ENCODE measurements around the gene CAPN5.
"Not testable (repeated sequence)": the region's sequence is repeated elsewhere in the genome, so short reads cannot be mapped to it uniquely, and the experiment has no call there.

Gene CAPN5

DNA sequence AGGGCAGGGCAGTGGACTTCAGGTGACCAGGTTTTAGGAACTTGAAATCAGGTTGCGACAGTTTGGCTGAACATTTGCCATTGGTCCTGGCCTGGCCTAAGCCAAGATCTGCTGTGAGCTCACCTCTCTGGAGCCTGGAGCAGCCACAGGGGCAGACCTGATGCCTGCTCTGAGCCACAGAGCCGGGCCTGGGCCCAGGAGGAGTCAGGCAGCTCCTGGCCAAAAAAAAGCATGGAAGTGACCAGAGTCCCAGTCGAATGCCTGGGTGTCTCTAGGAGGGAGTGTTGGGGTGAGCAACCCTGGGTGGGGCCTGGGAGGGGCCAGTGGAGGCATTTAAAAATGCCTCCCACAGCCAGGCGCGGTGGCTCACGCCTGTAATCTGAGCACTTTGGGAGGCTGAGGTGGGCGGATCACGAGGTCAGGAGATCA is 29.8 kb downstream of the CAPN5 start:
- no peak for DNase-seq (ENCODE audit: low read depth in 2 of 2)

DNA sequence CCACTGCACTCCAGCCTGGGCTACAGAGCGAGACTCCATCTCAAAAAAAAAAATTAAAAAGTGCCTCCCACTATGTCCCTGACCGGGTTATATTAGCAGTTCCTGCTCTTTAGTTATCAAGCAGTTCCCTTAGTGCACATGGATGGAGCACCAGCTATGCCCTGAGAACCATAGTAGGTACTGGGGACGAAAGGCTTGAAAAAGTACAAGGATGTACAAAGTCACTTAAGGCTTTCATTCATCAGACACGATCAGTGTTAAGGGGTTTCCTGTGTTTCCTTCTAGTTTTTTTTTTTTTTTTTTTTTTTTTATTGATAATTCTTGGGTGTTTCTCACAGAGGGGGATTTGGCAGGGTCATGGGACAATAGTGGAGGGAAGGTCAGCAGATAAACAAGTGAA is 30.4 kb downstream of the CAPN5 start:
- DNase-seq (ENCODE audit: low read depth in 2 of 2): not testable (repeated sequence)

DNA sequence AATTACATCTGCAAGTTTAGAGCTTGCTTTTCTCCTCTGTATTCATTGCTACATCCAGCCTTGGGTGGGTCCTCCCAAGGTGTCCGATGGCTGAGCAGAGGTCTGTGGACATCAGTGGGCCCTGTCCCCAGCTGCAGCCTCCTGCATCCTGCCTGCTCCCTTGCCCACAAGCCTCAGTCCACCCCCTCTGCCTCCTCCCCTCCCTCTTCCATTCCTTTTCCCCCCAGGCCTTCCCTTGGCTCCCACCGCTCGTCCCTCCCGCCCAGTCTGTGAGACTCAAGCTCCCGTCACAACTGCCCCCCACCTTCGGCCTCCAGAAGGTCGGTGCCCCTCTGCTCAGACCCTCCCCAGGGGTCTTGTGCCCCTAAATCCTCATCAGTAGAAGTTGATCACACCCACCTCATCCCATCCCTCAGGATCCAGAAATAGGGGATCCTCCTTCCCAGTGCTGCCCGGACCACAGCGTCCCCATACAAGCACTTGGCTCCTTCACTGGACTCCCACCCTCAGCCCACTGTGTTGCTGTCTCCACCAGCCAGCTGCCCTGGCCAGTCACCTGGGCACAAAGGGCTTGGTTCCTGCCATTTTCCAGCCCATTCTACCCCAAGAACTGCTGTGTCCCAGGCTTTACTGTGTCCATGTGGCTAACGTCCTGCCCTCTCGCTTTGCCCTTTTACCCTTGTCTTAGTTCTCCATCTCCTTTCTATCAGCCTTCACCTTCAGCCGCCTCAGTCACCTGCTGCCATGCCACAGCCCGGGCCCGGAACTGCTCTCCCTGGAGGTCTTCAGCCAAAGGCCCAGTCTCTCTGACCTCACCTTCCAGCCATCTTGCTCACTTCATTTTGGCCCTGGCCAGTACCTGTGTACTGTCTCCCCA is 33.6 kb downstream of the CAPN5 start:
- DNase-seq (ENCODE audit: low read depth in 2 of 2): no peak

DNA sequence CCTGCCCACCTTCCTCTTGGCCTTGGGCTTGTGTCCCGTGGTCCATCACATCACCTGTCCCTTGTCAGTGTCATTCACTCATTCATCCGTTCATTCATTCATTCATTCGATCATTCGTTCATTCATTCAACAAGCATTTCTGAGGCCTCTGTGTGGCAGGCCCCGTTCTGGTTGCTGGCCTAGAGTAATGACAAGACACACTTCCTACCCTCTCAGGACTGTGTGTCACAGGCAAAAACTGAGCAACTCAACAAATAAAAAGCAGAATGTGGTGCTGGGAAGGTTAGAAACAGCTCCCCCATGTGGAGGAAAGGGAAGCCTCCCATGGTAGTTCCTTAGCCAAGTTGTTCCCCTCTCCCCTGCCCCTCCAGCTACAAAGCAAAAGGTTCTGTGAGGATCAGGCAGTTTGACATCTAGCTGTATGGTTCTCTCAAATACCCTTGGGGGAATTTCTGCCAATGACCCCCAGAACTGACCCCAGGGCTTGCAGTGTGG is 34.3 kb downstream of the CAPN5 start:
- DNase-seq (ENCODE audit: low read depth in 2 of 2): no peak

DNA sequence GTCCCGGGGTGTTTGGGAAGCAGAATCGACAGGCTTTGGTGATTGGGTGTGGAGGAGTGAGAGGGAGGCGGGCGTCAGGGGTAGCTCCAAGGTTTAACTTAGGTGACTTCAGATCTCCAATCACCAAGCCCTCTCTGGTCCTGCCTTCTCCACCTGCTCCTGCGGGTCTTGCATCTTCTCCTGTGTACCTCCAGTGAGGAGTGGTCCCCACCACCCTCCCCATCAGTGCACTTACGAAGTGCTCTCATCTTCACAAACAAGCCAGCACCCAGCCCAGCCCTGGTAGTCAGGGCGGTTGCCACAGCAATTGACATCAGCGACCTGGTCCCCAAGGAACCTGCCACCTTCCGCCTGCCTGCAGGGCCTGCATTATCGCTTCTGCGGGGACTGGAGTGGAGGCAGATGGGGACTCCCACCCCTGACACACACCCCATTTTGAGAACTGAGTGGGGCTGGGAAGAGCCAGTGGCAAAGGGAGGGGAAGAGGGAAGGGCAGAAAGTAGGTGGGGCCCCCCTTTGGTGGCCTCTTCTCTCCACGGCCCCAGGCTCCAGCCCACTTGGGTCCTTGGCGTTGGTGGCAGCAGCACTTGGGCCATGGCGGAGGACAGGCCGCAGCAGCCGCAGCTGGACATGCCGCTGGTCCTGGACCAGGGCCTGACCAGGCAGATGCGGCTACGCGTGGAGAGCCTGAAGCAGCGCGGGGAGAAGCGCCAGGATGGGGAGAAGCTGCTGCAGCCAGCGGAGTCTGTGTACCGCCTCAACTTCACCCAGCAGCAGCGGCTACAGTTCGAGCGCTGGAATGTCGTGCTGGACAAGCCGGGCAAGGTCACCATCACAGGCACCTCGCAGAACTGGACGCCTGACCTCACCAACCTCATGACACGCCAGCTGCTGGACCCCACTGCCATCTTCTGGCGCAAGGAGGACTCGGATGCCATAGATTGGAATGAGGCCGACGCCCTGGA is 35.8 kb downstream of the CAPN5 start, which contains the start of gene OMP:
Gene OMP (plus strand): TSS at position 595 of the 965 bp plus-strand sequence. CDS start 0 bp downstream, at position 595.
- no peak for DNase-seq (ENCODE audit: low read depth in 2 of 2)

DNA sequence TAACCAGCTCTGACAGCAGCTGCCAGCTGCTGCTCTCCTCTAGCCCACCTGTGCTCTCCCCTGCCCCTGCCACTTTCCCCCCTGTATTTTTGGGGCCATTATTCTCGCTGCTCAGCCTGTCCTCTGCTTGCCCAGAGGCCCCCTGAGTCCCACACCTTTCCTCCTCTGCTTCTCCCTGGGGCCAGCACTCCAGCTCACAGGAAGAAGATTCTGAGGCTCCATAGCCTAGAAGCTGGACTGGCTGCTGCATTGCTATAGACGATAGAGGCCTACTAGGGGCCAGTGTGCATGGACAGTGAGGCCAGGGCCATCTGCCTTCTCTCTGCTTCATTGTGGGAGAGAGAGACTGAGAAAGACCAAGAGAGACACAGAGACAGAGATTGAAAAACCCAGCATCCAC is 36.5 kb downstream of the CAPN5 start:
- DNase-seq (ENCODE audit: low read depth in 2 of 2): no peak

GRCh38 chr11:77104727-77105126 is 38.0 kb downstream of the CAPN5 start:
- no peak for DNase-seq (ENCODE audit: low read depth in 2 of 2)

GRCh38 chr11:77106321-77106720 is 39.5 kb downstream of the CAPN5 start:
- DNase-seq (ENCODE audit: low read depth in 2 of 2): no peak

DNA sequence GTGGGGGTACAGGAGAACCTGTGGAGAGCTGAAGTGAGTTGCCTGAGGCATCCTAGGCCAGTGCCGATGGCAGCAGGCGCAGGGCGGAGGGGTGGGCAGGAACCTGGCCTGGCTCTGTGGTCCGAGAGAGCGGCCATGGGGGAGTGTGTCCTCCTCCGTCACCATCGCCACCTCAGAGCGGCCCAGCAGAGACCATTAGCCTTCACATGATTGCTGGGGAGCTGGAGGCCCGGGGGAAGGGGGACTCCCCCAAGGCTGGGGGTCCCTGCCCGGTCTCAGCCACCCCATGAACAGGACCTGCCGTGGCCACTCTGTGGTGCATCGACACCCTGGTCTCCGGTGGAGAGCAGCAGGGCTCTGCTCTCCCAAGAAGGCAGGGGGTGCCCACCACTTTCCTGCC is 40.0 kb downstream of the CAPN5 start:
- no peak for DNase-seq (ENCODE audit: low read depth in 2 of 2)

DNA sequence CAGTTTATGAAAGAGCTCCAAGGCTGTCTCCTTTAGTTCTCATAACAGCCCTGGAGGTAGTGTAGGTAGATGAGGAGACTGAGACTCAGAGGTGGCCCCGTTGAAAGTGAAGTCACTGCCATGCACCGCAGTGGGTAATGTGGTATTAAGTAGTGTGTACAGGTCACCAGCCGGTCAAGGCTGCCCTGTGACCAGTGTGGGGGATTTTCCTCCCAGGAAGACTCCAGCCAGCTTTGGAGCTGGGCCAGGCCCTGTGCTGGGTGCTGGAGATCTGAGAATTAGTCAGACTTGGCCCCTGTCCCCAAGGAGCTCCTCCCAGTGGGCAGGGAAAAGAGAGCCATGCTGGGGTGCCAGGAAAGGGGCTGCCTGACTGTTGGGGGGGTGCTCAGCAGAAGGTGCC is 41.2 kb downstream of the CAPN5 start:
- no peak for DNase-seq (ENCODE audit: low read depth in 2 of 2)

- no peak for DNase-seq (ENCODE audit: low read depth in 2 of 2)
Measured at GRCh38 chr11:77108436-77108835, 41.7 kb downstream of the CAPN5 start.

DNA sequence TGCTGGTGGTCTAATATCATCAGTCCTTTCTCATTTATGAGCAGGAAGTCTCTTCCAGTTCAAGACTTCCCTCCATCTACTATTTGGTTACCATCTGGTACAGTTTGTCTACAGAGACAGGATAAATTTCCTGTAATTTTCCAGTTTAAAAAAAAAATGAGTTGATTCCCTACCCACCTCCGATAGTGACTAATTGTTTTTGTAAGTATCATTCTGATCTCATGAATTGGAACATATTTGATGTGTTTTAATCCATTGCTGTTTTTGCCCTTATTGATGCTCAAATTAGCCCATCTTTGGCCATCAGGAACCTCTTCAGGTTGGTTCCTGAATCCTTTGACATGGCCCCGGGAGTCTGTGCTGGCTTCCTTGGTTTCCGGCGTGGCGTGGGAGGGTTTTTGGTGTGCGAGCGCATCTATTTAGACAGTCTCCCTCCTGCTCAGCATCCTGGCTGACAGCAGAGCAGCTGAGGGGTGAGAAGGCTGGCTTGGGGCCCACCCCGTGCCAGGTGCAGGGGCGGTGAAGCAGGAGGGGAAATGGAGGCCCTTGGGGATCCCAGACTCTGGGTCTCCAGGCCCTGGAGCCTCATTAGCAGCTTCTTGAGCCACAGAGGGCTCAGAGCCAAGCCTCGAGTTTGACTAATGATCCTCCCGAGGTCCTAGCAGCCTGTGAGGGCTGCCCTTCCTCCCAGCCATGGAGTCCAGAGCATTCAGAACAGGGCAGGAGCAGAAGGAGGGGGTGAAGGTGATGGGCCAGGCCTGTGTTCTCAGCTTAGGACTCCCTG is 42.7 kb downstream of the CAPN5 start:
- no peak for DNase-seq (ENCODE audit: low read depth in 2 of 2)

- no peak for DNase-seq (ENCODE audit: low read depth in 2 of 2)
Measured at GRCh38 chr11:77110836-77111235, 44.1 kb downstream of the CAPN5 start.

- DNase-seq (ENCODE audit: low read depth in 2 of 2): no peak
Measured at GRCh38 chr11:77111277-77111676, 44.5 kb downstream of the CAPN5 start.

DNA sequence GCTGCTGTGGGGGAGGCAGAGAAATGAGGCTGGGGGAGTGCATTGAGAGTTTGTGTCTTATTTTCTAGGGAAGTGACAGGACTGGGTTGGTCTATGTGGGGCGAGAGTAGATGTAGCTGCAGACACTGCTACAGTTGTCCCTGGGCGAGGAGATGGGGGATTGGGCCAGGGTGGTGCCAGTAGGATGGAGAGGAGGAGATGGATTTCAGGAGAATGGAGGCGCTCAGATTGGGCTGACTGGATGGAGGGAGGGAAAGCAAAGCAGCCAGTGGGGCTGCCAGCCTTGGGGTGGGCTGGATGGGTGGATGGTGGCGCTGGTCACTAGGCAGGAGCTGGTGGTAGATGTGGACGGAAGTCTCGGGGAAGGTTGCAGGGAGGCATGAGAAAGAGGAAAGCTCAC is 45.2 kb downstream of the CAPN5 start:
- DNase-seq (ENCODE audit: low read depth in 2 of 2): no peak

DNA sequence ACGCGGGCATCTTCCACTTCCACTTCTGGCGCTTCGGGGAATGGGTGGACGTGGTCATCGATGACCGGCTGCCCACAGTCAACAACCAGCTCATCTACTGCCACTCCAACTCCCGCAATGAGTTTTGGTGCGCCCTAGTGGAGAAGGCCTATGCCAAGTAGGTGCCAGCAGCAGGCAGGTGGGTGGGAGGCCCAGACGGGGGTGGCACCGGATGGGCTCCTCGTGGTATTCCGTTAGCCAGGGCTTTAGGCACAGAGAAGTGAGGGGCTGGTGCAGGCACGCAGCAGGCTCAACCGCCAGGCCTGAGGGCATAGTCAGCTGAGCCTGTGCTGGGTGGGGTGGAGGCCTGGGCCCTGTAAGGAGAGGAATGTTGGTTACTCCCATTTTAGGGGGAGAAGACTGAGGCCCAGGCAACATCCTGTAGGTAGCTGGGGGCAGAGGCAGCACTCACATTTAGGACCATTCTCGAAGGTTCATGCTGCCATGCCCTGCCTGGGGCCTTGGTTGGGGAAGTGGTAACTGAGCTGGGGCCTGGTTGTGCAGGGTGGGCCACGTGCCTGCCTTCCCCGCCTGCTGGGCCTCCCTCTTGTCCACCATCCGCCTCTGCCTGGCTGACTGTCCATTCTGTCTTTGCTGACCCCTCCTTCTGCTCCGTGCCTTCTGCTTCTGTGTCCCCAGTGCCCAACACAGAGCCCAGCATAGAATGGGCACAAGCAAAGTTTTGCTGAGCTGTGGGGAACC is 46.0 kb downstream of the CAPN5 start:
- no peak for DNase-seq (ENCODE audit: low read depth in 2 of 2)

DNA sequence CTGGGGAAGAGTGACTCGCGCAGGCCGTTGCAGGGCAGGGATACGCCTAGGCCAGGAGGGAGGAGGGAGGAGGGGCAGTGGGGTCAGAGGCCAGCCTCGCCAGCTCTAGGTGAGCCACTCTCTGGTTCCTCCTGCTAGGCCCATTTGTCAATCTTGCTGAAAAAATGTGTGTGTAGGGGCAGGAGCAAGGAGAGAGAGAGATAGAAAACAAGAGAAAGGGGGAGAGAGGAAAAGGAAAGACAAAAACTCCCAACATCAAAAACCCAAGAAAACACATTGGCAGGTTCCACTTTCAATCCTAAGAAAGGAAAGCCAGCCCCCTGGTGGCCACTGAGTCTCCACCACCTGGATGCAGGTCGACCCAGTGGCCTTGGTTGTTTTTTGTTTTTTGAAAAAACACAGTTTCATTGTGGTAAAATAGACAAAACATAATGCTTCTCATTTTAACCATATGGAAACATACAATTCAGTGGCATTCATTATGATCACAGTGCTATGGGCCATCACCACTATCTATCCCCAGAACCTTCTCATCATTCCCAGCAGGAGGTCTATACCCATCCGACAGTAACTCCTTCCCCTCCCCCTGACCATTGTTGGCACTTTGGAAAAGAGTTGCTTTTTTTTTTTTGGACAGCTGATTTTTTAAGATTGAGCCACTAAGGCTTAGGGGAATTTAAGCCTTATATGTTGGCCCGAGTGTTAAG is 46.8 kb downstream of the CAPN5 start:
- no peak for DNase-seq (ENCODE audit: low read depth in 2 of 2)

DNA sequence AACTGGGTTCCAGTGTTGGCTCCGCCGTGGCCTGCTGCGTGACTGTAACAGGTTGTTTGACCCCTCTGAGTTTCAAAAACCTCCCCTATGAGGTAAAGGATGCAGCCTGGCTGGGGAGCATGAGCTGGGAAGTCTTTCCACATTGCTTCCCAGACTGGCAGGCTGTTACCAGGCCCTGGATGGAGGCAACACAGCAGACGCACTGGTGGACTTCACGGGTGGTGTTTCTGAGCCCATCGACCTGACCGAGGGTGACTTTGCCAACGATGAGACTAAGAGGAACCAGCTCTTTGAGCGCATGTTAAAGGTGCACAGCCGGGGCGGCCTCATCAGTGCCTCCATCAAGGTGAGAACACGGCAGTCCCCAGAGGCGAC is 47.3 kb downstream of the CAPN5 start:
- DNase-seq (ENCODE audit: low read depth in 2 of 2): no peak

GRCh38 chr11:77115181-77115611 is 48.4 kb downstream of the CAPN5 start:
- DNase-seq (ENCODE audit: low read depth in 2 of 2): no peak

- no peak for DNase-seq (ENCODE audit: low read depth in 2 of 2)
Measured at GRCh38 chr11:77115956-77116355, 49.2 kb downstream of the CAPN5 start.
